Ishikawa (cell line): ENCODE measurements around the gene APBA2.

Experiments
- EP300 ChIP-seq: IDR thresholded peaks from 2 replicates; pipeline ENCODE4 v1.6.1; 2012; ENCODE audit warnings: borderline replicate concordance
- TCF12 ChIP-seq: IDR thresholded peaks from 2 replicates; pipeline ENCODE4 v1.6.1; 2012; ENCODE audit warnings: low read depth

DNA sequence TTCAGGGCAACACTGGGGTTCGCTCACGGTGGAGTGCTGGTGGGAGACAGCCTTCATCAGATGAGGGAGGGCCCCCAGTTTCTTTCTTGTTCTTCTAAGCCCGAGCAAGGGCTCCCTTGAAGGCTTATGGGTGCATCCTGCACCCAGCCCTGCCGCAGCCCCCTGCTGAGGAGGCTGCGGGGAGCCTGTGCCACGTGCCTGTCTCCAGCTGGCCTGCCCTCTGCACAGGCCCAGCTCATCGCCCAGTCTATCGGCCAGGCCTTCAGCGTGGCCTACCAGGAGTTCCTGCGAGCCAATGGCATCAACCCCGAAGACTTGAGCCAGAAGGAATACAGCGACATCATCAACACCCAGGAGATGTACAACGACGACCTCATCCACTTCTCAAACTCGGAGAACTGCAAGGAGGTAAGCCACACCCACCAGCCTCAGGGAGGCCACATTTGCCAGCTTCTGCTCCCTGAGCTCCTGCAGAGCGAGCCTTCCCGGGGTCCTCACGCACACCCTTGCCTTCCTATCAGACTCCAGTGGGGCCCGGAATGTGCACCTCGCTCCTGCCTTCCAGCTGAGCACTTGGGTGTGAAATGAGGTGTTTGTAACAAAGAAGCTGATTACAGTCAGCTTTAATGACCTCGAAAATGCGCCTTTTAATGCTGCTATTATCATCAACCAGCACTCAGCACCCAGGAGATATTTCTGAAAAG lies 219.5 kb downstream of the APBA2 start:
- TF ChIP-seq TCF12 = no peak
- TF ChIP-seq EP300 = no peak
